ENCODE data around the gene PCCA.
"Not testable (repeated sequence)": the region's sequence is repeated elsewhere in the genome, so short reads cannot be mapped to it uniquely, and the experiment has no call there.

The PCCA gene

DNA sequence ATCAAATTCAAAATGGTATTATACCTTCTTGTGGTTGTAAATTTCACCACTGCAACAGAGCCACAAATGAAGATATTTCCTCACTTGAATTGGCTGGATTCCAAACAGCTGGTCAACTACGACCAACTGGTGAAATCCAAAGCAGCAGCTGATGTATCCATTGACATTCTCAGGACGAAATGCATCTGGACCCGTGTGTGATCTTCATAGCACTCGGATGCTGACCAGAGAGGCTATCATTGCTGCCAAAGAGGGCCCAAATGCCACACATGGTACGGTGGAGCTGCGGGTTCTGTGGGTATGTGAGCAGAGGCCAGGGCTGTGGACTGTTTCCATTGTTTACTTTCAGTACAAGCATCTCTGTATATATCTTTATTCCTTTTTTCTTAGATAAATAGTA, 25.6 kb upstream of the PCCA start:
- H3K27ac ChIP-seq: no peak overlapping the region
- no peak for TF ChIP-seq ZFX (IDR thresholded peaks at IDR 0.05)
- TF ChIP-seq, protein P1, sequence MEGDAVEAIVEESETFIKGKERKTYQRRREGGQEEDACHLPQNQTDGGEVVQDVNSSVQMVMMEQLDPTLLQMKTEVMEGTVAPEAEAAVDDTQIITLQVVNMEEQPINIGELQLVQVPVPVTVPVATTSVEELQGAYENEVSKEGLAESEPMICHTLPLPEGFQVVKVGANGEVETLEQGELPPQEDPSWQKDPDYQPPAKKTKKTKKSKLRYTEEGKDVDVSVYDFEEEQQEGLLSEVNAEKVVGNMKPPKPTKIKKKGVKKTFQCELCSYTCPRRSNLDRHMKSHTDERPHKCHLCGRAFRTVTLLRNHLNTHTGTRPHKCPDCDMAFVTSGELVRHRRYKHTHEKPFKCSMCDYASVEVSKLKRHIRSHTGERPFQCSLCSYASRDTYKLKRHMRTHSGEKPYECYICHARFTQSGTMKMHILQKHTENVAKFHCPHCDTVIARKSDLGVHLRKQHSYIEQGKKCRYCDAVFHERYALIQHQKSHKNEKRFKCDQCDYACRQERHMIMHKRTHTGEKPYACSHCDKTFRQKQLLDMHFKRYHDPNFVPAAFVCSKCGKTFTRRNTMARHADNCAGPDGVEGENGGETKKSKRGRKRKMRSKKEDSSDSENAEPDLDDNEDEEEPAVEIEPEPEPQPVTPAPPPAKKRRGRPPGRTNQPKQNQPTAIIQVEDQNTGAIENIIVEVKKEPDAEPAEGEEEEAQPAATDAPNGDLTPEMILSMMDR (conservative IDR thresholded peaks at IDR 0.05): no peak

DNA sequence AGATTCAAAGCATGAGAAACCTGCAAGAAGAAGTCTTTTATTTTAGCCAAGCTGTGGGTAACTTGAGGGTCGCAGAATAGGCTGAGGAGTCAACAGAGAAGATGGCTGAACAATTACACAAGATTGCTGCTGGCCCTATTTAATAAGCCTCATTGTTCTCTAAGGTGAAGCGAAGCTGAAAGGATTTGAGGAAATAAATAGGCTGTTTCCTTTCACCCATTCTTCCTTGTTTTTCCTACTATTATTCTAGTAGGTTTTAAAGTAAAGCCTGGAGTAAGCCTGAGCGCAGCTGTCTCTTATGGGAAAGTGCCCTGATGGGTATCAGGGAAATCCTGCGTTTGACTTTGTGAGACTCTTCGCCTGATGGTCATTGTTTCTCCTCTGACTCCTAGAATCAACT, 25.0 kb upstream of the PCCA start:
- no peak overlapping the region for H3K27ac ChIP-seq
- TF ChIP-seq, protein P1 (conservative IDR thresholded peaks at IDR 0.05): no peak
- no peak for TF ChIP-seq ZFX (IDR thresholded peaks at IDR 0.05)

DNA sequence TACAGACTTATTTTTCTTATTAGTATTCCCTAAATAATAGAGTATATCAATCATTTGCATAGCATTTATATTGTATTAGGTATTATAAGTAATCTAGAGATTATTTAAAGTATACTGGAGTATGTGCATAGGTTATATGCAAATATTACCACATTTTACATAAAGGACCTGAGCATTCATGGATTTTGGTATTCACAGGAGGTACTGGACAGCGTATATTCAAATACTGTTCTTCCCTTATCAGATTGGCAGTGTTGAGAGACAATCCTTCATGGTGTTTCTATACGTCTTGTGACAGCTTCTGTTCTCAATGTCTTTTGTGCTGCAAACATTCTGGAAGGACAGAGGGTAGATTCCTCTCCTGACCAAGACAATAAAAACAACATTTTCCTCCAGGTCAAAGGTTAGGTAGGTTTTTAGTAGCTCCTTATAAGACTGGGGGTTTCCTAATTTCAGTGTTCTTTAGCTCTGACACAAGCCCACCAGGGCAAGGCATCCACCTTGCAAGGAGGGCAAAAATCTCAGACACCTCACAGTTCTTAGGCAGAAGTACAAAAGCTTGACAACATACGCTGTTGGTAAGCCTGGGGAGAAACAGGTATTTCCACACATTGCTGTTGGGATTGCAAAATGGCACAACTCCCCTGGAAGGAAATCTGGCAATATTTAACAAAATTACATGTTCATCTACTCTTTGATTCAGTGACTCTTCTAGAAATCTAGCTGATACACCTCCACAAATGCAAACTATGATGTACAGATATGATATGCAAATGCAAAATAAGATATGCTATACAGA, 20.6 kb upstream of the PCCA start:
- no peak overlapping the region for H3K27ac ChIP-seq
- TF ChIP-seq, protein P1 (conservative IDR thresholded peaks at IDR 0.05): no peak
- TF ChIP-seq ZFX (IDR thresholded peaks at IDR 0.05): no peak

DNA sequence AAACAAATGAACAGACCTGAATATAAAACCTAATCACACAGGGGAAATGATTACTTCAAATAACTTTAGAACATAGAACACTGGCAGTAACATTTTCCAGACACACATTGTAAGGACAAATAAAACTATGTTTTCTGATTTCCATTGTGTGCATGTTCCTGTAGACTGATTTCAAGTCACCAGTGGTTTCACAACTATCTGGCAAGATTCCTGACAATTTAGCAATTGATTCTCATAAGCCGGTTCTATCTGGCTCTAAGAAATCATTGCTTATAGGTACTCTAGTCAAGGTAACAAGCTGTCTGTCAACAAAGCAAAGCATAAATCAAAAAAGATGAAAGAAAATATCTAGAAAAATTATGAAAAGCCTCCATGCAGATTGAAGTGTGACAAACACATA, 19.6 kb upstream of the PCCA start:
- no peak overlapping the region for H3K27ac ChIP-seq
- TF ChIP-seq, protein P1 (conservative IDR thresholded peaks at IDR 0.05): no peak
- TF ChIP-seq ZFX (IDR thresholded peaks at IDR 0.05): no peak

DNA sequence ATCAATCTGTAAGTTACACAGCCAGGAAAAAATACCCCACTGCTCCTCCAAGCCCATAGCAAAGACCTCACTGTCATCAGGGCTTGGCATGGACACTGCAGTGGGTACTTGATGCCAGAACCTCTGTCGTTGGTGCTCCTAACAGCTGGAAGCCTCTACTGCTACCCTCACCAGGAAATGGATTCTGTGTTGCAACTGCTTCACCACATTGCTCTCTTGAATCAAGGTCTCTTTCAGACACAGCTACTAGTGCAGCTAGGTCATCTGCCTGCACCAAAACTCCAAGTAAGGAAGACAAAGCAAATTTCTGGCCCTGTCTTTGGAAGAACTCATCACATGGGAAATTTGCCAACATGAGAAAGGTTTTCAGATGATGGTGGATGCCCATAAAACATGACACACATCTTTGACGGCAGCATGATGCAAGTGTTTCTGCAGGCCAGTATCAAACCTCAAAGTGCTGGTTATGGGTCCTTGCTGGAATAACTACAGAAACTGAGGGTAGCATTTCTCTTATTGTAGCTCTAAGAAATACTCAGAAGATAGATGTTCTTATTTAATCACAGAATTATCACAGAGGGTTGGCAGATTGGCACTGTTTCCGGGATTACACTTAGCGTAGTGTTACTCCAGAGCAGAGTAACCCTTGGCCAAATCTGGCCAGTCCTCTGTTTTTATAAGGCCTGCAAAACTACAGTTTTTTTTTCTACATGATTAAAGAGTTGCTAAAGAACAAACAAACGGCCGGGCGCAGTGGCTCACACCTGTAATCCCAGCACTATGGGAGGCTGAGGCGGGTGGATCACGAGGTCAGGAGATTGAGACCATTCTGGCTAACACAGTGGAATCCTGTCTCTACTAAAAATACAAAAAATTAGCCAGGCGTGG, 12.9 kb upstream of the PCCA start:
- TF ChIP-seq, protein P1 (conservative IDR thresholded peaks at IDR 0.05): no peak
- TF ChIP-seq ZFX (IDR thresholded peaks at IDR 0.05): no peak
- no peak overlapping the region for H3K27ac ChIP-seq

DNA sequence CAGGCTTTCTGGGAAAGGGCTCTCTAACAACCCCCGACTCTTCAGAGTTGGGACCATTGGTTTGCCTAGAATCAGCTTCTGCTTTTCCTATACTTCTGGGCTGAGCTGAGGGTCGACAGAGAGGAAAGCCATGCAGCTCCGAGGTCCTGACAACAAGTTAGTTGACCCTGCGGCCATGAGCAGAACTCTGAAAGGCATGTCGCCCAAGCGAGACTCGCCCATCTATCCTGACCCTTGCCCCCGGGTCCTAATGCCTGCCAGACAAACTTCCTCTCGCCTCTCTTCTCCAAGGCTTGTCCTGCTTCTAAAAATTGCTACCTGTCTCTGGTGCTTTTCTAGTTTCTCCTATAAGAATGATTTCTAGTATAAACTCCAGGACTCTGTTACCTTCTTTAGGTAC, 9.9 kb upstream of the PCCA start:
- H3K27ac ChIP-seq: not testable (repeated sequence)

DNA sequence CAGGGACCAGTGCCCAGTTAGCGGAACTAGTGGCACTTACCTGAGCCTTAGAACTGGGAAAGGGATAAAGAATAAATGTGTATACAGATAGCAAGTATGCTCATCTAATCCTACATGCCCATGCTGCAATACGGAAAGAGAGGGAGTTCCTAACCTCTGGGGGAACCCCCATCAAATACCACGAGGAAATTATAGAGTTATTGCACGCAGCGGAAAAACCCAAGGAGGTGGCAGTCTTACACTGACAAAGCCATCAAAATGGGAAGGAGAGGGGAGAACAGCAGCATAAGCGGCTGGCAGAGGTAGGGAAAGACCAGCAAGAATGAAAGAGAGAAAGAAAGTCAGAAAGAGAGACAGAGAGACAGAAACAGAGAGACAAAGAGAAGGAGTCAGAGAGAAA, 5.5 kb upstream of the PCCA start:
- not testable (repeated sequence) for H3K27ac ChIP-seq

DNA sequence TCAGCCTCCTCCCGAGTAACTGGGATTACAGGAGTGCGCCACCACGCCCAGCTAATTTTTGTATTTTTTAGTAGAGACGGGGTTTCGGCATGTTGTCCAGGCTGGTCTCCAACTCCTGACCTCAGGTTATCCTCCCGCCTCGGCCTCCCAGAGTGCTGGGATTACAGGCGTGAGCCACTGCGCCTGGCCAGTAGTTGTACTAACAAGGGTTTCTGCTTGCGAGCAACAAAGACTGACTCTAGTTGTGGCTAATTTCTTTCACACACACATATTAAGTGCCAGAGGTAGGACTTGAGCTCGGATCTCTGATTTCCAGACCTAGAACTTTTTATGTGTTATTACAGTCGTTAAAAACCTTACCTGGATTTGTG, 635 bp upstream of the PCCA start:
- TF ChIP-seq, protein P1 (conservative IDR thresholded peaks at IDR 0.05): no peak
- H3K27ac ChIP-seq: peak overlapping the region; percentile 90
